Memory B cell (primary cell): ENCODE results near the gene FKBP4.

ENCODE experiments used
- ATAC-seq: fragments of 150-1000 bp; cut with Tn5 transposase; 2 replicates; pipeline ENCODE4 v1.10.0; 2021; ENCODE audit warnings: low read depth, mild to moderate bottlenecking, moderate library complexity
- DNase-seq, 2 donors: peaks; one replicate each; pipeline ENCODE4 v3.0.0; 2022; ENCODE audit warnings: low spot score in 2 of 2
- H3K27ac Mint-ChIP-seq: one replicate; pipeline ENCODE4 v1.8.0; 2022; ENCODE audit warnings: mild to moderate bottlenecking, moderate library complexity, mixed read lengths
- H3K27me3 Mint-ChIP-seq: one replicate; pipeline ENCODE4 v1.8.0; 2022; ENCODE audit warnings: mixed read lengths
- H3K36me3 Mint-ChIP-seq: one replicate; pipeline ENCODE4 v1.8.0; 2022; ENCODE audit warnings: mild to moderate bottlenecking, mixed read lengths
- H3K4me1 Mint-ChIP-seq: one replicate; pipeline ENCODE4 v1.8.0; 2022; ENCODE audit warnings: mixed read lengths
- H3K4me3 Mint-ChIP-seq: one replicate; pipeline ENCODE4 v1.8.0; 2022; ENCODE audit warnings: mild to moderate bottlenecking, moderate library complexity, mixed read lengths
- H3K9me3 Mint-ChIP-seq: one replicate; pipeline ENCODE4 v1.8.0; 2022; ENCODE audit warnings: mixed read lengths

The FKBP4 gene

GRCh38 chr12:2794736-2795289, at the start of gene FKBP4:
Gene FKBP4, plus strand, starts transcription at chr12:2794970. Its CDS starts 170 bp downstream, at chr12:2795140.
- Mint-ChIP-seq H3K27me3 (no peaks in the 10 kb centered on the region), H3K27ac (no peak within 1 kb of the TSS), H3K4me1 (peaks cover 18% of the 10 kb centered on the region), H3K4me3 (peak within 1 kb of the TSS; percentile 90), H3K9me3 (no peaks in the 10 kb centered on the region), H3K36me3 (peaks cover 11% of the 10 kb centered on the region)
- peak; percentile 77 to 84 for DNase-seq
- peak; percentile 89 for ATAC-seq

GRCh38 chr12:2745655-2746054, 49.1 kb upstream of the FKBP4 start:
- Mint-ChIP-seq H3K27ac (no peak overlapping the region), H3K27me3 (peaks cover 6% of the 10 kb centered on the region), H3K4me1 (peaks cover 2% of the 10 kb centered on the region), H3K4me3 (no peak overlapping the region), H3K9me3 (peaks cover 2% of the 10 kb centered on the region), H3K36me3 (peaks cover 2% of the 10 kb centered on the region)
- ATAC-seq (no peak), DNase-seq (no peak)

GRCh38 chr12:2749580-2749979, 45.2 kb upstream of the FKBP4 start:
- Mint-ChIP-seq H3K9me3 (peaks cover 2% of the 10 kb centered on the region), H3K4me1 (peaks cover 2% of the 10 kb centered on the region), H3K4me3 (no peak overlapping the region), H3K36me3 (peaks cover 14% of the 10 kb centered on the region), H3K27ac (no peak overlapping the region), H3K27me3 (peaks cover 23% of the 10 kb centered on the region)
- ATAC-seq, result no peak
- DNase-seq, result no peak

- Mint-ChIP-seq H3K9me3 (peaks cover 2% of the 10 kb centered on the region), H3K36me3 (peaks cover 14% of the 10 kb centered on the region), H3K27ac (no peak overlapping the region), H3K4me1 (peaks cover 2% of the 10 kb centered on the region), H3K4me3 (no peak overlapping the region), H3K27me3 (peaks cover 23% of the 10 kb centered on the region)
- no peak for ATAC-seq
- no peak for DNase-seq
These were observed 44.6 kb upstream of the FKBP4 start for GRCh38 chr12:2750185-2750584.

- Mint-ChIP-seq H3K9me3 (peaks cover 1% of the 10 kb centered on the region), H3K27ac (no peak overlapping the region), H3K36me3 (peaks cover 13% of the 10 kb centered on the region), H3K27me3 (peaks cover 23% of the 10 kb centered on the region), H3K4me3 (no peak overlapping the region), H3K4me1 (peaks cover 2% of the 10 kb centered on the region)
- ATAC-seq (no peak), DNase-seq (no peak)
These were observed 43.5 kb upstream of the FKBP4 start for GRCh38 chr12:2751230-2751629.

GRCh38 chr12:2751686-2752085, 43.1 kb upstream of the FKBP4 start:
- H3K4me1 Mint-ChIP-seq, result peaks cover 2% of the 10 kb centered on the region
- DNase-seq (no peak), ATAC-seq (no peak)
- no peaks in the 10 kb centered on the region for H3K9me3 Mint-ChIP-seq
- H3K36me3 Mint-ChIP-seq, result peaks cover 12% of the 10 kb centered on the region
- H3K27ac Mint-ChIP-seq, result no peak overlapping the region
- H3K4me3 Mint-ChIP-seq, result no peak overlapping the region
- H3K27me3 Mint-ChIP-seq, result peaks cover 26% of the 10 kb centered on the region

GRCh38 chr12:2752676-2753371, 41.9 kb upstream of the FKBP4 start:
- Mint-ChIP-seq H3K27ac (no peak overlapping the region), H3K36me3 (peaks cover 15% of the 10 kb centered on the region), H3K4me1 (peaks cover 2% of the 10 kb centered on the region), H3K9me3 (no peaks in the 10 kb centered on the region), H3K27me3 (peaks cover 33% of the 10 kb centered on the region), H3K4me3 (no peak overlapping the region)
- ATAC-seq (peak; percentile 71), DNase-seq (peak; percentile 38 to 43)

GRCh38 chr12:2753536-2753935, 41.2 kb upstream of the FKBP4 start:
- no peak overlapping the region for H3K4me3 Mint-ChIP-seq
- H3K9me3 Mint-ChIP-seq, result no peaks in the 10 kb centered on the region
- H3K36me3 Mint-ChIP-seq, result peaks cover 21% of the 10 kb centered on the region
- ATAC-seq (no peak), DNase-seq (no peak)
- no peak overlapping the region for H3K27ac Mint-ChIP-seq
- H3K27me3 Mint-ChIP-seq, result peaks cover 40% of the 10 kb centered on the region
- H3K4me1 Mint-ChIP-seq, result peaks cover 2% of the 10 kb centered on the region

GRCh38 chr12:2754208-2754607, 40.6 kb upstream of the FKBP4 start:
- no peak for ATAC-seq
- Mint-ChIP-seq H3K36me3 (peaks cover 23% of the 10 kb centered on the region), H3K27ac (no peak overlapping the region), H3K4me1 (peaks cover 2% of the 10 kb centered on the region), H3K27me3 (peaks cover 42% of the 10 kb centered on the region), H3K4me3 (no peak overlapping the region), H3K9me3 (no peaks in the 10 kb centered on the region)
- DNase-seq, result no peak

- no peak for ATAC-seq
- Mint-ChIP-seq H3K27me3 (peaks cover 38% of the 10 kb centered on the region), H3K27ac (no peak overlapping the region), H3K36me3 (peaks cover 24% of the 10 kb centered on the region), H3K4me3 (no peak overlapping the region), H3K9me3 (no peaks in the 10 kb centered on the region), H3K4me1 (peaks cover 2% of the 10 kb centered on the region)
- DNase-seq, result no peak
These were observed 38.0 kb upstream of the FKBP4 start for GRCh38 chr12:2756756-2757155.

- H3K27me3 Mint-ChIP-seq, result peaks cover 24% of the 10 kb centered on the region
- H3K36me3 Mint-ChIP-seq, result peaks cover 20% of the 10 kb centered on the region
- DNase-seq (no peak), ATAC-seq (no peak)
- no peak overlapping the region for H3K27ac Mint-ChIP-seq
- H3K4me1 Mint-ChIP-seq, result no peaks in the 10 kb centered on the region
- no peaks in the 10 kb centered on the region for H3K9me3 Mint-ChIP-seq
- no peak overlapping the region for H3K4me3 Mint-ChIP-seq
These were observed 35.0 kb upstream of the FKBP4 start for GRCh38 chr12:2759733-2760132.

- Mint-ChIP-seq H3K4me1 (peaks cover 4% of the 10 kb centered on the region), H3K36me3 (peaks cover 8% of the 10 kb centered on the region), H3K4me3 (no peak overlapping the region), H3K27me3 (peaks cover 5% of the 10 kb centered on the region), H3K9me3 (no peaks in the 10 kb centered on the region), H3K27ac (no peak overlapping the region)
- ATAC-seq, result no peak
- DNase-seq, result no peak
These were observed 30.4 kb upstream of the FKBP4 start for GRCh38 chr12:2764398-2764797.

- Mint-ChIP-seq H3K36me3 (peaks cover 8% of the 10 kb centered on the region), H3K4me3 (no peak overlapping the region), H3K27ac (no peak overlapping the region), H3K4me1 (peaks cover 4% of the 10 kb centered on the region), H3K27me3 (peaks cover 5% of the 10 kb centered on the region), H3K9me3 (no peaks in the 10 kb centered on the region)
- DNase-seq, result no peak
- ATAC-seq, result no peak
These were observed 29.7 kb upstream of the FKBP4 start for GRCh38 chr12:2765052-2765451.

GRCh38 chr12:2765608-2766007, 29.2 kb upstream of the FKBP4 start:
- ATAC-seq (no peak), DNase-seq (no peak)
- Mint-ChIP-seq H3K27ac (no peak overlapping the region), H3K27me3 (peaks cover 3% of the 10 kb centered on the region), H3K4me1 (peaks cover 4% of the 10 kb centered on the region), H3K9me3 (peaks cover 2% of the 10 kb centered on the region), H3K4me3 (no peak overlapping the region), H3K36me3 (peaks cover 9% of the 10 kb centered on the region)
